ENCODE measurements around the gene SEC31A. TPM values are rescaled to one million over a fixed set of nuclear protein-coding genes. Genes with fewer than 3 reads are reported as not detected.

SEC31A gene
- total RNA-seq, 5 donors from 2014 or later (not counting 1 experiment from before 2014, with no cell fraction given): 107 to 146 (median 130) TPM

DNA sequence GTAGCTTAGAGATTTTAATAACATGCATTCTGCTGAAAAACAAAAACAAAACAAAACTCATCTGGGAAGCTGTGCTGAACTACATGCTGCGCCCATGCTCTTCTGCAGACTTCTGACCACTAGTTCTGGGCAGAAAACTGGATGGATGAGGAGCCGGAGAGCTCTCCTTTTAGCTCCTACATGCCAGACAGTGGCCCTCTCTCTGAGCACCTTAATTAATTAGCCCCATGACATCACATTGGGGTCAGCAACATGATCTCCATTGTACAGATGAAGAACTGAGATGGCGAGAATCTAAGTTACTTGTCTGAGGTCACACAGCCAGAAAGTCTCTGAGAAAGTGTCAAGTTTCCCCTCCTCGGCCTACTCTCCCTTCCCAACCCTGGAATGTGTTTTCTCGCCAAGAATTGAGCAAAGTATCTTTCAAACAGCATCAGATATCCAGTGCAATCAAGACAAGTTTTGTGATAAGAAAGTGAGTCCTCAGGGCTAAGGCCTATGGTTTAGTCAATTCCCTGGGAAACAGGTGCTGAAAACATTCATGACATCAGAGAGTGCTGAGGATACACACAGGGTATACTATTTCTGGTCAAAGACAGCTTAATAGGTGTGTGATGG, 113.9 kb downstream of the SEC31A start:
- H3K27ac ChIP-seq (ENCODE audit: low read length): no peak overlapping the region
- ChIA-PET POLR2A (no interaction called here), CTCF (no interaction called here)
- 80% methylated on average over 1 of the region's 5 CpGs for whole genome bisulfite sequencing (ENCODE audit: insufficient coverage)
- DNase-seq (no peak), ATAC-seq (replicated peaks in 1 of 4) (no peak)
- no peak overlapping the region for H3K4me3 Mint-ChIP-seq
- H3K27ac Mint-ChIP-seq: no peak overlapping the region
- H3K36me3 Mint-ChIP-seq: no peaks in the 10 kb centered on the region
- H3K4me1 Mint-ChIP-seq: no peaks in the 10 kb centered on the region
- H3K27me3 Mint-ChIP-seq: peaks cover 0 to 4% of the 10 kb centered on the region in 2 donors
- no peaks in the 10 kb centered on the region for H3K36me3 ChIP-seq (ENCODE audit: control insufficient read depth in 2 of 2, extremely low read depth in 1 of 2, insufficient read depth in 1 of 2, low read length in 1 of 2)
- no peaks in the 10 kb centered on the region for H3K9me3 ChIP-seq
- H3K4me3 ChIP-seq (ENCODE audit: control insufficient read depth in 1 of 2, extremely low read depth in 1 of 2, low read length in 1 of 2): no peak overlapping the region
- H3K4me1 ChIP-seq (ENCODE audit: control insufficient read depth in 1 of 2, extremely low read depth in 1 of 2, insufficient read depth in 2 of 2, low read length in 2 of 2): no peaks in the 10 kb centered on the region
- no peaks in the 10 kb centered on the region for H3K9me3 Mint-ChIP-seq
- H3K27me3 ChIP-seq (replicated peaks in 1 of 2; ENCODE audit: control insufficient read depth in 2 of 2, extremely low read depth in 1 of 2, insufficient read depth in 2 of 2, low read length in 1 of 2): peaks cover 0 to 2% of the 10 kb centered on the region in 2 experiments

DNA sequence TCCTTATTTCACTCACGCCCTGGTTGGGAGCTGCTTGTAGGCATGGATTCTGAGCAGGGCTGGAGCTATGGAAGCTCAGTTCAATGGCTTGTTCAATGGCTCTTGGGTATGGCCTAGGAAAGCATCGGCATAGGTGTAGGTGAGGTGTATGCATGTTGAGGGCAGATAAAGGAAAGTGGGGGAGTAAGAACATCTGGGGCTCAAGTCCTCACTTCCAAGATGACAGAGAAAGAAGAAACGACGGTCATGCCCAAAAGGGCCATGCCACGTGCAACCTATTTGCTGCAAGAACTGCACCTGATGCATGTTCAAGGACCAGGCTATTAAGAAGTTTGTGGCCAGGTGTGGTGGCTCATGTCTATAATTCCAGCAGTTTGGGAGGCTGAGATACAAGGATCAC, 115.7 kb downstream of the SEC31A start:
- 80% methylated on average over 1 of the region's 5 CpGs for WGBS (ENCODE audit: insufficient coverage)
- no peaks in the 10 kb centered on the region for H3K36me3 Mint-ChIP-seq
- no peak overlapping the region for H3K27ac ChIP-seq (ENCODE audit: low read length)
- H3K9me3 ChIP-seq: no peaks in the 10 kb centered on the region
- POLR2A ChIA-PET: no interaction called here
- H3K9me3 Mint-ChIP-seq: no peaks in the 10 kb centered on the region
- no peaks in the 10 kb centered on the region for H3K4me1 Mint-ChIP-seq
- no peaks in the 10 kb centered on the region for H3K4me1 ChIP-seq (ENCODE audit: control insufficient read depth in 1 of 2, extremely low read depth in 1 of 2, insufficient read depth in 2 of 2, low read length in 2 of 2)
- no peak for DNase-seq
- no peak for ATAC-seq (replicated peaks in 1 of 4)
- H3K27me3 Mint-ChIP-seq: peaks cover 0 to 5% of the 10 kb centered on the region in 2 donors
- no peaks in the 10 kb centered on the region for H3K27me3 ChIP-seq (replicated peaks in 1 of 2; ENCODE audit: control insufficient read depth in 2 of 2, extremely low read depth in 1 of 2, insufficient read depth in 2 of 2, low read length in 1 of 2)
- CTCF ChIA-PET: no interaction called here
- no peak overlapping the region for H3K27ac Mint-ChIP-seq
- H3K4me3 ChIP-seq (ENCODE audit: control insufficient read depth in 1 of 2, extremely low read depth in 1 of 2, low read length in 1 of 2): no peak overlapping the region
- no peak overlapping the region for H3K4me3 Mint-ChIP-seq
- no peaks in the 10 kb centered on the region for H3K36me3 ChIP-seq (ENCODE audit: control insufficient read depth in 2 of 2, extremely low read depth in 1 of 2, insufficient read depth in 1 of 2, low read length in 1 of 2)

DNA sequence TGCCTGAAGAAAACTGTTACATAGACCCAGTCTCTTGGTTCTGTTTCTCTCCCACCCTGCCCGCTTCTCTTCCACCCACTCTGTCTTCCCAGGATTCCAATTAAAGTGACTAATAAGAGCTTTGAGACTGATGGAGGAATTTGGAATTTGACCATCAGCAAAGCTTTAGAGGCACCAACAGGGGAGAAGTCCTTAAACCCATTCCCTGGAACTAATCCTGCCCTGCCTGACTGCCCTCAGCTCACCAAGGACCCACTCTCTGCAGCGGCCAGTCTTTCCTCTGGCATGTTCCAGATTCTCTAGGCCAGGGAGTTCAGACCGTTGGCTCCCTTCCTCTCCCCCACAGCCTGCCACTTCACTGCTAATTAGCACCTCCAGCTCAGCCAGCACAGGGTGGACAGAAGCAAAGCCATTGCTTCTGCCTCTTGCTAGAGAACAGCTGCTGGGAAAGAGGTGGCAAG, 116.2 kb downstream of the SEC31A start:
- ATAC-seq (replicated peaks in 1 of 4) (no peak), DNase-seq (no peak)
- Histone ChIP-seq H3K4me3 (ENCODE audit: control insufficient read depth in 1 of 2, extremely low read depth in 1 of 2, low read length in 1 of 2) (no peak overlapping the region), H3K27ac (ENCODE audit: low read length) (no peak overlapping the region), H3K9me3 (no peaks in the 10 kb centered on the region), H3K27me3 (replicated peaks in 1 of 2; ENCODE audit: control insufficient read depth in 2 of 2, extremely low read depth in 1 of 2, insufficient read depth in 2 of 2, low read length in 1 of 2) (no peaks in the 10 kb centered on the region), H3K4me1 (ENCODE audit: control insufficient read depth in 1 of 2, extremely low read depth in 1 of 2, insufficient read depth in 2 of 2, low read length in 2 of 2) (no peaks in the 10 kb centered on the region), H3K36me3 (ENCODE audit: control insufficient read depth in 2 of 2, extremely low read depth in 1 of 2, insufficient read depth in 1 of 2, low read length in 1 of 2) (no peaks in the 10 kb centered on the region)
- H3K9me3 Mint-ChIP-seq: no peaks in the 10 kb centered on the region
- ChIA-PET POLR2A (no interaction called here), CTCF (no interaction called here)
- H3K27ac Mint-ChIP-seq: no peak overlapping the region
- H3K4me1 Mint-ChIP-seq: no peaks in the 10 kb centered on the region
- no peaks in the 10 kb centered on the region for H3K36me3 Mint-ChIP-seq
- no CpG with 5 or more reads among the region's 3 CpGs for WGBS (ENCODE audit: insufficient coverage)
- no peak overlapping the region for H3K4me3 Mint-ChIP-seq
- peaks cover 0 to 8% of the 10 kb centered on the region in 2 donors for H3K27me3 Mint-ChIP-seq

DNA sequence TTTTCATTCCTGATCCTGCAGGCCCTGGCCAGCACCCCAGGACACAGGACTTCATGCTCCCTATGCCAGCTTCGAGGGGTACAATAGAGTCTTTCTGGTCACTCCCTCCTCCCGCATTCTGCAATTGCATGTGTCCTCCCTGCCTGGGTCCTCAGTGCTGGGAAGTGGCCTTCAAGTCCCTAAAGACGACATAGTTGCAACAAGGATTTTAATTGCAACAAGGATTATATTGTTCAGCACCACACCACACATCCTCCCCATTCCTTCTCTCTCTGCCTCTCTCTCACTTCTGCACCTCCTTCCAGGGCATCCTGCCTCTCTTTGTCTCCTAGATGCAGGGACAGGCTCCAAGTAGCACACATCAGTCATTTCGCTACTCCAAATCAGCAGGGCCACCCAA, 117.9 kb downstream of the SEC31A start:
- Histone ChIP-seq H3K4me3 (ENCODE audit: control insufficient read depth in 1 of 2, extremely low read depth in 1 of 2, low read length in 1 of 2) (no peak overlapping the region), H3K27ac (ENCODE audit: low read length) (no peak overlapping the region), H3K4me1 (ENCODE audit: control insufficient read depth in 1 of 2, extremely low read depth in 1 of 2, insufficient read depth in 2 of 2, low read length in 2 of 2) (no peaks in the 10 kb centered on the region), H3K36me3 (ENCODE audit: control insufficient read depth in 2 of 2, extremely low read depth in 1 of 2, insufficient read depth in 1 of 2, low read length in 1 of 2) (no peaks in the 10 kb centered on the region), H3K9me3 (no peaks in the 10 kb centered on the region), H3K27me3 (replicated peaks in 1 of 2; ENCODE audit: control insufficient read depth in 2 of 2, extremely low read depth in 1 of 2, insufficient read depth in 2 of 2, low read length in 1 of 2) (no peaks in the 10 kb centered on the region)
- DNase-seq (no peak), ATAC-seq (replicated peaks in 1 of 4) (no peak)
- no peaks in the 10 kb centered on the region for H3K36me3 Mint-ChIP-seq
- ChIA-PET POLR2A (no interaction called here), CTCF (no interaction called here)
- H3K27ac Mint-ChIP-seq: no peak overlapping the region
- peaks cover 0 to 12% of the 10 kb centered on the region in 2 donors for H3K27me3 Mint-ChIP-seq
- no peak overlapping the region for H3K4me3 Mint-ChIP-seq
- H3K4me1 Mint-ChIP-seq: no peaks in the 10 kb centered on the region
- H3K9me3 Mint-ChIP-seq: no peaks in the 10 kb centered on the region
- 79% methylated on average over 3 of the region's 4 CpGs for WGBS (ENCODE audit: insufficient coverage)

DNA sequence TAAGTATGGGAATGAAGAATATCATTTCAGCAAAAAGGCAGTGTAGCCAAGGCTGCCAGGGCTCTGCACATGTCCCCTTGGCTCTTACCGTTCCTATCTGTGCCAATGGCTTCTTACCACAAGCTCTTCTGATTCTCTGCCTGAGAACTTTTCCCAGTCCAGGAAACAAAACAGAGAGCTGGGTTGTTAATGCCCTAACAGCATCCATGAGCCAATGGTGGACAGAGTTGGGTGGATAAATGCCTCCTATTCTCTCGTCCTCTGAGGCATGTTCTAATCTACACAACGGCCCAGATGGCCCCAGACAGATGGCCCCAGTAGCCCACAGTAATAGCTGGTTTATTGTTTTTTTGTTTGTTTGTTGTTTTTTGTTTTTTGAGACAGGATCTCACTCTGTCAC, 120.3 kb downstream of the SEC31A start:
- H3K36me3 ChIP-seq (ENCODE audit: control insufficient read depth in 2 of 2, extremely low read depth in 1 of 2, insufficient read depth in 1 of 2, low read length in 1 of 2): no peaks in the 10 kb centered on the region
- POLR2A ChIA-PET: no interaction called here
- no peaks in the 10 kb centered on the region for H3K36me3 Mint-ChIP-seq
- H3K4me3 ChIP-seq (ENCODE audit: control insufficient read depth in 1 of 2, extremely low read depth in 1 of 2, low read length in 1 of 2): no peak overlapping the region
- peaks cover 3 to 12% (median 10%) of the 10 kb centered on the region in 3 donors for H3K9me3 Mint-ChIP-seq
- 80% methylated on average over 3 of the region's 3 CpGs for WGBS (ENCODE audit: insufficient coverage)
- no peaks in the 10 kb centered on the region for H3K4me1 ChIP-seq (ENCODE audit: control insufficient read depth in 1 of 2, extremely low read depth in 1 of 2, insufficient read depth in 2 of 2, low read length in 2 of 2)
- H3K27ac Mint-ChIP-seq: no peak overlapping the region
- no peaks in the 10 kb centered on the region for H3K27me3 ChIP-seq (replicated peaks in 1 of 2; ENCODE audit: control insufficient read depth in 2 of 2, extremely low read depth in 1 of 2, insufficient read depth in 2 of 2, low read length in 1 of 2)
- ATAC-seq (replicated peaks in 1 of 4) (no peak), DNase-seq (no peak)
- H3K9me3 ChIP-seq: no peaks in the 10 kb centered on the region
- H3K27me3 Mint-ChIP-seq: peaks cover 0 to 13% of the 10 kb centered on the region in 2 donors
- H3K27ac ChIP-seq (ENCODE audit: low read length): no peak overlapping the region
- H3K4me1 Mint-ChIP-seq: no peaks in the 10 kb centered on the region
- CTCF ChIA-PET: no interaction called here
- H3K4me3 Mint-ChIP-seq: no peak overlapping the region

Other genes with a start within 250 kb of the SEC31A start
- 1 to 10 TPM in 4 of 5 donors, under 1 TPM in 1; 0.72 to 2.0 (median 1.3) TPM for gene SCD5, start 92.4 kb downstream of the SEC31A start, total RNA-seq
- 1 to 10 TPM; 2.3 to 4.1 (median 3.0) TPM for gene THAP9, start 9.6 kb upstream of the SEC31A start, total RNA-seq
- 10 to 100 TPM; 15.1 to 17.9 (median 16.8) TPM for gene LIN54, start 119.7 kb upstream of the SEC31A start, total RNA-seq
- gene COPS4, start 144.0 kb upstream of the SEC31A start, total RNA-seq: 10 to 100 TPM; 19.9 to 28.3 (median 22.2) TPM
- 100 to 1,000 TPM; 124 to 318 (median 147) TPM for gene PLAC8, start 223.6 kb upstream of the SEC31A start, total RNA-seq